IMR-90 (cell line): ENCODE data around the gene DAB1. TPM values are rescaled to one million over a fixed set of nuclear protein-coding genes. Genes with fewer than 3 reads are reported as not detected.

Experiments used
- ATAC-seq: fragments of 200-7000 bp; cut with Tn5 transposase; 2 replicates; pipeline ENCODE4 v1.9.1; 2020; ENCODE audit warnings: low read depth, mild to moderate bottlenecking, moderate library complexity
- BruUV-seq: library from RNA; stranded (reverse); fragments of 400-500 nt; replicated peaks from 2 replicates; lab custom pipeline; 2021; lab: Mats Ljungman, UMichigan
- CTCF ChIA-PET: fragments of 300-600 bp; formaldehyde crosslinking; extraction: SDS; loops from one replicate; lab custom pipeline; 2021; ENCODE audit warnings: antibody characterized with exemption; lab: Yijun Ruan, JAX
- POLR2A ChIA-PET: fragments of 300-600 bp; sonication (Branson Sonifier 250); formaldehyde crosslinking; loops from one replicate; lab custom pipeline; 2022; ENCODE audit warnings: antibody characterized with exemption; ENCODE audit not compliant: unreplicated experiment; lab: Charles Lee
- DNase-seq: peaks from one replicate; pipeline ENCODE4 v3.0.0; 2013
- H2AFZ ChIP-seq: replicated peaks from 2 replicates; pipeline ENCODE3; 2013; ENCODE audit warnings: low read length, mild to moderate bottlenecking; ENCODE audit not compliant: poor library complexity
- H2AK5ac ChIP-seq: 2 replicates; pipeline ENCODE4 v1.6.1; 2013; ENCODE audit warnings: low read depth, low read length, inconsistent platforms
- H2AK9ac ChIP-seq: replicated peaks from 2 replicates; pipeline ENCODE3; 2013; ENCODE audit warnings: mild to moderate bottlenecking, low read depth, low read length, moderate library complexity; ENCODE audit not compliant: poor library complexity
- H2BK120ac ChIP-seq: 2 replicates; pipeline ENCODE4 v1.6.1; 2013; ENCODE audit warnings: low read depth, low read length, inconsistent platforms
- H2BK15ac ChIP-seq: 3 replicates; pipeline ENCODE4 v1.6.1; 2013; ENCODE audit warnings: low read depth, low read length, inconsistent platforms
- H2BK20ac ChIP-seq: 2 replicates; pipeline ENCODE4 v1.6.1; 2013; ENCODE audit warnings: low read depth, mild to moderate bottlenecking, inconsistent platforms, low read length, moderate library complexity
- H2BK5ac ChIP-seq: 2 replicates; pipeline ENCODE4 v1.6.1; 2013; ENCODE audit warnings: mild to moderate bottlenecking, low read depth, low read length, inconsistent platforms; ENCODE audit not compliant: poor library complexity, severe bottlenecking
- H3K14ac ChIP-seq: replicated peaks from 2 replicates; pipeline ENCODE4 v1.6.1; 2013; ENCODE audit warnings: low read depth, low read length, inconsistent platforms
- H3K18ac ChIP-seq: 2 replicates; pipeline ENCODE4 v1.6.1; 2013; ENCODE audit warnings: low read depth, low read length, control low read depth
- H3K23ac ChIP-seq: 2 replicates; pipeline ENCODE4 v1.6.1; 2013; ENCODE audit warnings: low read depth, low read length, inconsistent platforms
- H3K27ac ChIP-seq: 2 replicates; pipeline ENCODE4 v1.5.1; 2013; ENCODE audit warnings: mild to moderate bottlenecking, control low read depth, low read length; ENCODE audit not compliant: insufficient read depth
- H3K27me3 ChIP-seq: 2 replicates; pipeline ENCODE4 v1.6.1; 2013; ENCODE audit warnings: low read length; ENCODE audit not compliant: control insufficient read depth, insufficient read depth
- H3K36me3 ChIP-seq: 2 replicates; pipeline ENCODE4 v1.6.1; 2013; ENCODE audit warnings: low read length, mixed read lengths; ENCODE audit not compliant: control insufficient read depth, insufficient read depth
- H3K4ac ChIP-seq: 2 replicates; pipeline ENCODE4 v1.6.1; 2013; ENCODE audit warnings: low read depth, low read length, inconsistent platforms
- H3K4me1 ChIP-seq: 2 replicates; pipeline ENCODE4 v1.6.1; 2013; ENCODE audit warnings: low read length, mixed read lengths; ENCODE audit not compliant: control insufficient read depth, insufficient read depth
- H3K4me2 ChIP-seq: 2 replicates; pipeline ENCODE4 v1.6.1; 2013; ENCODE audit warnings: low read depth, mild to moderate bottlenecking, control low read depth, low read length, moderate library complexity
- H3K4me3 ChIP-seq: 2 replicates; pipeline ENCODE4 v1.5.1; 2013; ENCODE audit warnings: low read depth, mild to moderate bottlenecking, control low read depth, low read length, moderate library complexity; ENCODE audit not compliant: insufficient read depth
- H3K56ac ChIP-seq: 2 replicates; pipeline ENCODE4 v1.6.1; 2013; ENCODE audit warnings: low read length, inconsistent platforms; ENCODE audit not compliant: insufficient read depth; ENCODE audit errors: extremely low read depth
- H3K79me1 ChIP-seq, 2 experiments: 2 replicates each; pipeline ENCODE4 v1.6.1; 2013; ENCODE audit warnings: low read length in 2 of 2, inconsistent platforms in 1 of 2, low read depth in 1 of 2
- H3K9ac ChIP-seq: 2 replicates; pipeline ENCODE4 v1.6.1; 2013; ENCODE audit warnings: low read depth, low read length, control low read depth
- H3K9me1 ChIP-seq: 2 replicates; pipeline ENCODE4 v1.6.1; 2013; ENCODE audit warnings: low read length, inconsistent platforms; ENCODE audit not compliant: insufficient read depth
- H3K9me3 ChIP-seq: 2 replicates; pipeline ENCODE4 v1.6.1; 2013; ENCODE audit warnings: low read length; ENCODE audit not compliant: control insufficient read depth, insufficient read depth
- H4K20me1 ChIP-seq: 2 replicates; pipeline ENCODE4 v1.6.1; 2013; ENCODE audit warnings: low read length, inconsistent platforms; ENCODE audit not compliant: insufficient read depth
- H4K5ac ChIP-seq: 2 replicates; pipeline ENCODE4 v1.6.1; 2013; ENCODE audit warnings: mild to moderate bottlenecking, low read depth, low read length, control low read depth
- H4K8ac ChIP-seq, 2 experiments: 2 replicates each; pipeline ENCODE4 v1.6.1; 2013; ENCODE audit warnings: low read depth in 2 of 2, low read length in 2 of 2, control low read depth in 1 of 2, inconsistent platforms in 1 of 2
- H4K91ac ChIP-seq: 2 replicates; pipeline ENCODE4 v1.6.1; 2013; ENCODE audit warnings: low read depth, low read length, inconsistent platforms; ENCODE audit not compliant: insufficient read depth
- BHLHE40 ChIP-seq: fragments of 150-350 bp; IDR thresholded peaks from 2 replicates; pipeline ENCODE4 v1.6.1; 2016; ENCODE audit warnings: mild to moderate bottlenecking, low read depth, low read length
- CEBPB ChIP-seq: IDR thresholded peaks from 2 replicates; pipeline ENCODE4 v1.6.1; 2012; ENCODE audit warnings: low read depth, low read length, improper control_type of control experiment
- CHD1 ChIP-seq: IDR thresholded peaks from 2 replicates; pipeline ENCODE4 v1.6.1; 2012; ENCODE audit warnings: low read depth, low read length, improper control_type of control experiment
- FOS ChIP-seq: fragments of 150-350 bp; IDR thresholded peaks from 2 replicates; pipeline ENCODE4 v1.6.1; 2016; ENCODE audit warnings: low read depth, low read length
- MAFK ChIP-seq: IDR thresholded peaks from 2 replicates; pipeline ENCODE4 v1.6.1; 2012; ENCODE audit warnings: low read depth, low read length, improper control_type of control experiment
- MAZ ChIP-seq: IDR thresholded peaks from 2 replicates; pipeline ENCODE4 v1.6.1; 2012; ENCODE audit warnings: low read depth, mild to moderate bottlenecking, low read length, improper control_type of control experiment, moderate library complexity, borderline replicate concordance
- MXI1 ChIP-seq: IDR thresholded peaks from 2 replicates; pipeline ENCODE4 v1.6.1; 2012; ENCODE audit warnings: low read depth, mild to moderate bottlenecking, low read length, moderate library complexity, borderline replicate concordance
- NFE2L2 ChIP-seq: fragments of 150-350 bp; IDR thresholded peaks from 2 replicates; pipeline ENCODE4 v1.6.1; 2016; ENCODE audit warnings: low read depth, mild to moderate bottlenecking, low read length
- POLR2A ChIP-seq: IDR thresholded peaks from 2 replicates; pipeline ENCODE4 v1.6.1; 2012; ENCODE audit warnings: mild to moderate bottlenecking, low read depth, low read length
- RFX5 ChIP-seq: IDR thresholded peaks from 2 replicates; pipeline ENCODE4 v1.8.0; 2012; ENCODE audit warnings: low read depth, mild to moderate bottlenecking, low read length, moderate library complexity
- SMC3 ChIP-seq: fragments of 150-350 bp; IDR thresholded peaks from 2 replicates; pipeline ENCODE4 v1.6.1; 2016; ENCODE audit warnings: low read depth, mild to moderate bottlenecking, antibody characterized with exemption, low read length, moderate library complexity
- WGBS, 2 experiments: methylation state at CpG; one replicate each; pipeline versions ENCODE4 v1.1.5 to v1.1.7; 2013; ENCODE audit warnings: missing lambda C conversion rate in 2 of 2; ENCODE audit not compliant: insufficient read length in 1 of 2; ENCODE audit errors: extremely low coverage in 2 of 2; 5-methylcytosine and 5-hydroxymethylcytosine counted together
- dilution Hi-C: fragments of 300-500 bp; cut with HindIII; formaldehyde crosslinking; loops from one replicate; pipeline ENCODE4 v1.14.3; 2018; ENCODE audit warnings: low sequenced_read_pairs; ENCODE audit not compliant: unreplicated experiment
- in situ Hi-C: fragments of 300-500 bp; cut with MboI; formaldehyde crosslinking; loops from 3 replicates; pipeline ENCODE4 v1.14.3; 2019; ENCODE audit warnings: low sequenced_read_pairs, inconsistent platforms, mixed read lengths
- intact Hi-C: fragments of 100-400 bp; cut with micrococcal nuclease; formaldehyde crosslinking; loops from 2 replicates; pipeline ENCODE4 v1.10.0; 2022
- polyA plus RNA-seq, 3 experiments: library from polyadenylated mRNA; depleted of rRNA; stranded (reverse); fragments of >200 nt; gene quantifications; 2 replicates each; pipeline ENCODE4 v1.2.3, GENCODE V29; 2012; ENCODE audit warnings: low replicate concordance in 1 of 3
- total RNA-seq: library from RNA; depleted of rRNA; stranded (reverse); fragments of >200 nt; gene quantifications from 2 replicates; pipeline ENCODE4 v1.2.3, GENCODE V29; 2012
- TF ChIP-seq, protein P1 (sequence below): conservative IDR thresholded peaks from 2 replicates; pipeline ENCODE4 v1.5.1; 2012; ENCODE audit warnings: mild to moderate bottlenecking, low read depth, low read length, improper control_type of control experiment
- TF ChIP-seq, protein P2 (sequence below): fragments of 150-350 bp; IDR thresholded peaks from 2 replicates; pipeline ENCODE4 v1.6.1; 2016; ENCODE audit warnings: low read depth, mild to moderate bottlenecking, low read length, moderate library complexity, borderline replicate concordance
- TF ChIP-seq, protein P3 (sequence below): fragments of 150-350 bp; IDR thresholded peaks from 2 replicates; pipeline ENCODE4 v1.6.1; 2017; ENCODE audit warnings: mild to moderate bottlenecking, antibody characterized with exemption, low read length, low read depth

Gene DAB1
- total and polyA plus RNA-seq, 2 of the 4 experiments (the other 2 are of a cell fraction) = 0.18 to 0.41 TPM

DNA sequence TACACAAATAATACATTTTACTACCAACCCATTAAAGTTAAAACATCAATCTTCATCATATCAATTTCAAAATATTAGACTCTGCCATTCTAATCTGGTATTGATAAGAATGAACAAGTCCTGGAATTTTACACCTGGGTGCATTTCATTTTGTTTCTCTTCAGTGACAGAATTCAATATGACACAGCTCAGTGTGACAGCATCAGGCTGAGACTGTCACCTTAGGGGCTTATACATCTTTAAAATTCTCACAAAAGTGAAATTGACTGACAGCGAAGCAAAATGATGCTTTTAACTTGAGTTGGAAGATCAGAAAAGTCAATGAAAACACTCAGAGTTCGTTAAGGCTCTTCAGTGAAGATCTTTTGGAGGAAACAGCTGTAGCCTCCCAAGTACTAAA is 213.0 kb downstream of the DAB1 start:
- ATAC-seq = no peak
- ChIA-PET CTCF (no interaction called here), POLR2A (no interaction called here)
- Histone ChIP-seq H3K79me1 (no peaks in the 10 kb centered on the region), H3K23ac (no peak overlapping the region), H2AK5ac (no peak overlapping the region), H3K36me3 (no peaks in the 10 kb centered on the region), H3K18ac (no peak overlapping the region), H3K4me2 (no peak overlapping the region), H2BK15ac (no peak overlapping the region), H3K27me3 (no peaks in the 10 kb centered on the region), H3K56ac (no peak overlapping the region), H2BK20ac (no peak overlapping the region), H3K9me1 (no peaks in the 10 kb centered on the region), H4K20me1 (no peaks in the 10 kb centered on the region), H4K91ac (no peak overlapping the region), H3K27ac (no peak overlapping the region), H2AK9ac (no peak overlapping the region), H3K14ac (no peak overlapping the region), H3K4me1 (peaks cover 1% of the 10 kb centered on the region; the same call in 1 of the 2 replicates), H3K9me3 (no peaks in the 10 kb centered on the region), H4K5ac (no peak overlapping the region), H2BK120ac (no peak overlapping the region), H4K8ac (no peak overlapping the region), H3K4ac (no peak overlapping the region), H3K4me3 (no peak overlapping the region), H2BK5ac (no peak overlapping the region), H3K9ac (no peak overlapping the region), H2AFZ (no peak overlapping the region)
- no peak for TF ChIP-seq BHLHE40
- TF ChIP-seq SMC3 = no peak
- TF ChIP-seq MXI1 = no peak
- TF ChIP-seq MAZ = no peak
- TF ChIP-seq, protein P1, sequence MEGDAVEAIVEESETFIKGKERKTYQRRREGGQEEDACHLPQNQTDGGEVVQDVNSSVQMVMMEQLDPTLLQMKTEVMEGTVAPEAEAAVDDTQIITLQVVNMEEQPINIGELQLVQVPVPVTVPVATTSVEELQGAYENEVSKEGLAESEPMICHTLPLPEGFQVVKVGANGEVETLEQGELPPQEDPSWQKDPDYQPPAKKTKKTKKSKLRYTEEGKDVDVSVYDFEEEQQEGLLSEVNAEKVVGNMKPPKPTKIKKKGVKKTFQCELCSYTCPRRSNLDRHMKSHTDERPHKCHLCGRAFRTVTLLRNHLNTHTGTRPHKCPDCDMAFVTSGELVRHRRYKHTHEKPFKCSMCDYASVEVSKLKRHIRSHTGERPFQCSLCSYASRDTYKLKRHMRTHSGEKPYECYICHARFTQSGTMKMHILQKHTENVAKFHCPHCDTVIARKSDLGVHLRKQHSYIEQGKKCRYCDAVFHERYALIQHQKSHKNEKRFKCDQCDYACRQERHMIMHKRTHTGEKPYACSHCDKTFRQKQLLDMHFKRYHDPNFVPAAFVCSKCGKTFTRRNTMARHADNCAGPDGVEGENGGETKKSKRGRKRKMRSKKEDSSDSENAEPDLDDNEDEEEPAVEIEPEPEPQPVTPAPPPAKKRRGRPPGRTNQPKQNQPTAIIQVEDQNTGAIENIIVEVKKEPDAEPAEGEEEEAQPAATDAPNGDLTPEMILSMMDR = no peak
- TF ChIP-seq, protein P2, sequence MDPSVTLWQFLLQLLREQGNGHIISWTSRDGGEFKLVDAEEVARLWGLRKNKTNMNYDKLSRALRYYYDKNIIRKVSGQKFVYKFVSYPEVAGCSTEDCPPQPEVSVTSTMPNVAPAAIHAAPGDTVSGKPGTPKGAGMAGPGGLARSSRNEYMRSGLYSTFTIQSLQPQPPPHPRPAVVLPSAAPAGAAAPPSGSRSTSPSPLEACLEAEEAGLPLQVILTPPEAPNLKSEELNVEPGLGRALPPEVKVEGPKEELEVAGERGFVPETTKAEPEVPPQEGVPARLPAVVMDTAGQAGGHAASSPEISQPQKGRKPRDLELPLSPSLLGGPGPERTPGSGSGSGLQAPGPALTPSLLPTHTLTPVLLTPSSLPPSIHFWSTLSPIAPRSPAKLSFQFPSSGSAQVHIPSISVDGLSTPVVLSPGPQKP = no peak
- TF ChIP-seq RFX5 = no peak
- no peak for TF ChIP-seq NFE2L2
- no peak for TF ChIP-seq MAFK
- no peak for TF ChIP-seq FOS
- no peak for TF ChIP-seq CHD1
- no peak for TF ChIP-seq POLR2A
- TF ChIP-seq, protein P3, sequence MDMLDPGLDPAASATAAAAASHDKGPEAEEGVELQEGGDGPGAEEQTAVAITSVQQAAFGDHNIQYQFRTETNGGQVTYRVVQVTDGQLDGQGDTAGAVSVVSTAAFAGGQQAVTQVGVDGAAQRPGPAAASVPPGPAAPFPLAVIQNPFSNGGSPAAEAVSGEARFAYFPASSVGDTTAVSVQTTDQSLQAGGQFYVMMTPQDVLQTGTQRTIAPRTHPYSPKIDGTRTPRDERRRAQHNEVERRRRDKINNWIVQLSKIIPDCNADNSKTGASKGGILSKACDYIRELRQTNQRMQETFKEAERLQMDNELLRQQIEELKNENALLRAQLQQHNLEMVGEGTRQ = no peak
- no peak for TF ChIP-seq CEBPB
- no peak for DNase-seq
- 33% methylated on average over 1 of the region's 2 CpGs; no CpG with 5 or more reads in 1 of the 2 experiments for WGBS, 2 experiments
- intact Hi-C loops (no loop called here), dilution Hi-C loops (no loop called here), in situ Hi-C loops (no loop called here)
- BruUV-seq = no TSS peak
